ENCODE results near the gene SLC16A8. TPM values are rescaled to one million over a fixed set of nuclear protein-coding genes. Genes with fewer than 3 reads are reported as not detected.
"Not testable (repeated sequence)": the region's sequence is repeated elsewhere in the genome, so short reads cannot be mapped to it uniquely, and the experiment has no call there.

The SLC16A8 gene
- total RNA-seq, 1 donor from 2014 or later: not detected

- ATAC-seq: no peak
- peak; percentile 21 for DNase-seq (ENCODE audit: missing footprints)
- intact Hi-C loops (cut with DNase I): no loop called here
These were observed 13.1 kb upstream of the SLC16A8 start for GRCh38 chr22:38097058-38097457.

- DNase-seq (ENCODE audit: missing footprints): no peak
- intact Hi-C loops (cut with DNase I): no loop called here
- no peak for ATAC-seq
These were observed 5.5 kb upstream of the SLC16A8 start for GRCh38 chr22:38089474-38089851.

- DNase-seq (ENCODE audit: missing footprints) (peak; percentile 18), ATAC-seq (peak; percentile 28)
- intact Hi-C loops (cut with DNase I): no loop called here
These were observed 4.9 kb upstream of the SLC16A8 start for GRCh38 chr22:38088629-38089473.

GRCh38 chr22:38087855-38088254 lies 3.9 kb upstream of the SLC16A8 start:
- intact Hi-C loops (cut with DNase I): no loop called here
- ATAC-seq (no peak), DNase-seq (ENCODE audit: missing footprints) (no peak)

- DNase-seq (ENCODE audit: missing footprints) (no peak), ATAC-seq (no peak)
- intact Hi-C loops (cut with DNase I): no loop called here
These were observed 3.0 kb upstream of the SLC16A8 start for GRCh38 chr22:38086942-38087341.

GRCh38 chr22:38086001-38086845 lies 2.2 kb upstream of the SLC16A8 start:
- intact Hi-C loops (cut with DNase I): no loop called here
- DNase-seq (ENCODE audit: missing footprints) (no peak), ATAC-seq (no peak)

- no peak for ATAC-seq
- DNase-seq (ENCODE audit: missing footprints): no peak
- intact Hi-C loops (cut with DNase I): no loop called here
These were observed 1.5 kb upstream of the SLC16A8 start for GRCh38 chr22:38085501-38085900.

GRCh38 chr22:38085056-38085455 lies 1.1 kb upstream of the SLC16A8 start:
- intact Hi-C loops (cut with DNase I): no loop called here
- DNase-seq (ENCODE audit: missing footprints): no peak

GRCh38 chr22:38082986-38083710 lies 836 bp downstream of the SLC16A8 start:
- ATAC-seq: no peak
- no peak for DNase-seq (ENCODE audit: missing footprints)

More at GRCh38 chr22:38085056-38085455, 1.1 kb upstream of the SLC16A8 start:
- ATAC-seq: no peak

GRCh38 chr22:38081941-38082828 lies 1.8 kb downstream of the SLC16A8 start:
- no peak for DNase-seq (ENCODE audit: missing footprints)
- no peak for ATAC-seq
- intact Hi-C loops (cut with DNase I): no loop called here

More at GRCh38 chr22:38082986-38083710, 836 bp downstream of the SLC16A8 start:
- intact Hi-C loops (cut with DNase I): no loop called here

GRCh38 chr22:38081636-38081940 lies 2.4 kb downstream of the SLC16A8 start:
- ATAC-seq (no peak), DNase-seq (ENCODE audit: missing footprints) (no peak)
- intact Hi-C loops (cut with DNase I): no loop called here

GRCh38 chr22:38080850-38081635 lies 2.9 kb downstream of the SLC16A8 start:
- DNase-seq (ENCODE audit: missing footprints): no peak
- intact Hi-C loops (cut with DNase I): no loop called here

GRCh38 chr22:38080474-38080849 lies 3.5 kb downstream of the SLC16A8 start:
- DNase-seq (ENCODE audit: missing footprints): no peak
- intact Hi-C loops (cut with DNase I): no loop called here
- ATAC-seq: no peak

More at GRCh38 chr22:38080850-38081635, 2.9 kb downstream of the SLC16A8 start:
- ATAC-seq: peak; percentile 72

GRCh38 chr22:38079804-38080203 lies 4.2 kb downstream of the SLC16A8 start:
- ATAC-seq (no peak), DNase-seq (ENCODE audit: missing footprints) (no peak)
- intact Hi-C loops (cut with DNase I): no loop called here

- ATAC-seq; intact Hi-C loops (cut with DNase I); DNase-seq (ENCODE audit: missing footprints): not testable (repeated sequence)
These were observed 4.8 kb downstream of the SLC16A8 start for GRCh38 chr22:38079208-38079607.

- intact Hi-C loops (cut with DNase I): no loop called here
- ATAC-seq (no peak), DNase-seq (ENCODE audit: missing footprints) (peak; percentile 43)
These were observed 5.7 kb downstream of the SLC16A8 start for GRCh38 chr22:38078046-38078840.

- ATAC-seq (no peak), DNase-seq (ENCODE audit: missing footprints) (no peak)
- intact Hi-C loops (cut with DNase I): no loop called here
These were observed 6.4 kb downstream of the SLC16A8 start for GRCh38 chr22:38077595-38077994.

Data from Right ventricle myocardium inferior (tissue), 1 donor.